Mesenchymal stem cell (in vitro differentiated cells and primary cell): ENCODE measurements around the gene RPTOR.

Experiments used
- DNase-seq: peaks from one replicate; pipeline ENCODE4 v3.0.0-alpha.2; 2013
- H2AFZ ChIP-seq: one replicate; pipeline ENCODE4 v1.6.1; 2013; ENCODE audit warnings: low read depth, mild to moderate bottlenecking, control low read depth, inconsistent platforms, low read length, moderate library complexity
- H2AK5ac ChIP-seq: 2 replicates; pipeline ENCODE4 v1.6.1; 2013; ENCODE audit warnings: low read length, moderate library complexity, mild to moderate bottlenecking, inconsistent platforms; ENCODE audit not compliant: severe bottlenecking
- H2BK120ac ChIP-seq: one replicate; pipeline ENCODE4 v1.6.1; 2013; ENCODE audit warnings: low read depth, mild to moderate bottlenecking, inconsistent platforms, low read length, moderate library complexity
- H2BK12ac ChIP-seq, 2 experiments: one replicate each; pipeline ENCODE4 v1.6.1; 2013; ENCODE audit warnings: inconsistent platforms in 2 of 2, low read length in 2 of 2, mild to moderate bottlenecking in 2 of 2, moderate library complexity in 2 of 2, control low read depth in 1 of 2
- H2BK15ac ChIP-seq: one replicate; pipeline ENCODE4 v1.6.1; 2013; ENCODE audit warnings: mild to moderate bottlenecking, low read depth, inconsistent platforms; ENCODE audit not compliant: poor library complexity, severe bottlenecking
- H2BK5ac ChIP-seq: 2 replicates; pipeline ENCODE4 v1.6.1; 2013; ENCODE audit warnings: low read depth, mild to moderate bottlenecking, low read length, control low read depth, inconsistent platforms; ENCODE audit not compliant: poor library complexity, severe bottlenecking
- H3K14ac ChIP-seq, 2 experiments: one replicate each; pipeline ENCODE4 v1.6.1; 2013; ENCODE audit warnings: inconsistent platforms in 2 of 2, low read length in 2 of 2, control low read depth in 1 of 2, mild to moderate bottlenecking in 1 of 2, moderate library complexity in 1 of 2
- H3K18ac ChIP-seq, 2 experiments: one replicate each; pipeline ENCODE4 v1.6.1; 2013; ENCODE audit warnings: inconsistent platforms in 2 of 2, low read length in 2 of 2, control low read depth in 1 of 2, low read depth in 1 of 2, mild to moderate bottlenecking in 1 of 2
- H3K23ac ChIP-seq, 2 experiments: one replicate each; pipeline ENCODE4 v1.6.1; 2013; ENCODE audit warnings: inconsistent platforms in 2 of 2, low read length in 2 of 2, mild to moderate bottlenecking in 2 of 2, moderate library complexity in 2 of 2, control low read depth in 1 of 2
- H3K27ac ChIP-seq: 2 replicates; pipeline ENCODE4 v1.5.1; 2013; ENCODE audit warnings: mild to moderate bottlenecking, moderate library complexity, low read length, control low read depth, inconsistent platforms; ENCODE audit not compliant: poor library complexity, severe bottlenecking
- H3K27me3 ChIP-seq, 2 experiments: 2 replicates each; pipeline versions ENCODE4 v1.6.1 to v1.7.0; 2013; ENCODE audit warnings: low read length in 2 of 2, mild to moderate bottlenecking in 2 of 2, moderate library complexity in 2 of 2, control low read depth in 1 of 2, inconsistent platforms in 1 of 2; ENCODE audit not compliant: control insufficient read depth in 1 of 2, insufficient read depth in 1 of 2
- H3K36me3 ChIP-seq, 2 experiments: 2 replicates each; pipeline versions ENCODE4 v1.6.1 to v1.7.0; 2013; ENCODE audit warnings: low read length in 2 of 2, control low read depth in 1 of 2, inconsistent platforms in 1 of 2, low read depth in 1 of 2, mild to moderate bottlenecking in 1 of 2; ENCODE audit not compliant: insufficient read depth in 2 of 2, control insufficient read depth in 1 of 2
- H3K4ac ChIP-seq, 2 experiments: one replicate each; pipeline ENCODE4 v1.6.1; 2013; ENCODE audit warnings: inconsistent platforms in 2 of 2, low read length in 2 of 2, mild to moderate bottlenecking in 2 of 2, moderate library complexity in 2 of 2, control low read depth in 1 of 2, low read depth in 1 of 2
- H3K4me1 ChIP-seq: 2 replicates; pipeline ENCODE4 v1.6.1; 2013; ENCODE audit warnings: low read depth, low read length, control low read depth; ENCODE audit not compliant: control insufficient read depth, insufficient read depth
- H3K4me2 ChIP-seq: 2 replicates; pipeline ENCODE4 v1.6.1; 2013; ENCODE audit warnings: low read length, mild to moderate bottlenecking, inconsistent platforms; ENCODE audit not compliant: poor library complexity, severe bottlenecking
- H3K4me3 ChIP-seq, 2 experiments: 2 replicates each; pipeline versions ENCODE4 v1.5.1 to v1.7.0; 2013; ENCODE audit warnings: low read length in 2 of 2, mild to moderate bottlenecking in 2 of 2, control low read depth in 1 of 2, low read depth in 1 of 2; ENCODE audit not compliant: insufficient read depth in 1 of 2
- H3K79me1 ChIP-seq: replicated peaks from 2 replicates; pipeline ENCODE4 v1.6.1; 2013; ENCODE audit warnings: mild to moderate bottlenecking, control low read depth, low read length, inconsistent platforms; ENCODE audit not compliant: poor library complexity, severe bottlenecking
- H3K9ac ChIP-seq: 2 replicates; pipeline ENCODE4 v1.7.0; 2013; ENCODE audit warnings: mild to moderate bottlenecking, low read length, moderate library complexity
- H3K9me3 ChIP-seq: 2 replicates; pipeline ENCODE4 v1.7.0; 2013; ENCODE audit warnings: mild to moderate bottlenecking, low read length; ENCODE audit not compliant: control insufficient read depth
- H4K8ac ChIP-seq: one replicate; pipeline ENCODE4 v1.6.1; 2013; ENCODE audit warnings: inconsistent platforms, mild to moderate bottlenecking, low read length, moderate library complexity
- H4K91ac ChIP-seq: one replicate; pipeline ENCODE4 v1.6.1; 2013; ENCODE audit warnings: mild to moderate bottlenecking, low read length, inconsistent platforms
- WGBS: methylation state at CpG from one replicate; pipeline ENCODE4 v1.1.7; 2013; ENCODE audit warnings: mixed read lengths; 5-methylcytosine and 5-hydroxymethylcytosine counted together

RPTOR gene

DNA sequence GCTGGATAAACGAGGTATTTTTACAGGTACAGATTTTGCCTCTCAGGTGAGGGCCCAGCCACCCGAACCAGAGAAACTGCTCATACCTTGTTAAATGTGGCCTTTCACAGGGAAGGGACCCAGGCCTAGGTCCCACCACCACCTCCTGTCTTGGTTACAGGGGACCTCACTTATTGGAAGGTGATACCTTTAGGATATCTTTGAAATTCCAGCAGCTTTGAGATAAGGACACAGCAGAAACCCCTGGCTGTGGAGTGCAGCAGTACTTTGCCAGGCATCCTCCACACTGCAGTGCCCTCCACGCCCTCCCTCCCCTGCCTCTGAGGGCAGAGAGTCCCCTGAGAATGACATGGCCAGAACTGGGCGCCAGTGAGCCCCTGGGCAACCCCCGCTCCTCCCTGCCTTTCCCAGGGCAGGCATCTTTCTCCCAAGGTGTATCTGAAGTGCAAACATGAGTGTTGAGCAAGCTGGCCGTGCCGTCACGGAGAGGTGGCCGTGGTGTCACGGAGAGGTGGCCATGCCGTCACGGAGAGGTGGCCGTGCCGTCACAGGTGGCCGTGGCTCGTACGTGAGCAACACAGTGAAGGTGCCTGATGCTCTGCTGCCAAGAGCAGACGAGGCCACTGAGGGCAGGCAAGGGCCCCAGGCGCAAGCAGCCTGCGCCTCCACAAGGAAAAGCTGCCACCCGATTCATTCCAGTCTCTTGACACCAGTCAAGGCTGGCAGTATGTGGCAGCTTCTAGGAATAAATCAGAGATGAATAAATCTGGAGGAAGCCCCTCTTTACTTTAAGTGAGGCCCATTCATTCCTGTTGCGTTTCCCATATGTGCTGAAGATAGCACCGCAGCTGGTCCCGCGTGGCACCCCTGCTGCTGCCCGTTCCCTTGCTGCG is 312.5 kb downstream of the RPTOR start:
- no peak overlapping the region for H3K4me2 ChIP-seq
- H3K9ac ChIP-seq, result peak overlapping the region; percentile 93
- DNase-seq, result no peak
- no peak overlapping the region for H3K4me3 ChIP-seq
- 94% methylated on average over 27 of the region's 27 CpGs for WGBS
- H4K8ac ChIP-seq, result peak overlapping the region; percentile 67
- H3K36me3 ChIP-seq, result peaks cover 14 to 55% of the 10 kb centered on the region in 2 experiments
- peak overlapping the region in 1 of 2 experiments; percentile 94 for H3K14ac ChIP-seq
- no peak overlapping the region for H2AFZ ChIP-seq
- H4K91ac ChIP-seq, result peak overlapping the region; percentile 95
- no peaks in the 10 kb centered on the region for H3K27me3 ChIP-seq
- H2BK120ac ChIP-seq, result peak overlapping the region; percentile 39
- H2BK5ac ChIP-seq, result no peak overlapping the region
- H3K4me1 ChIP-seq, result peaks cover 61% of the 10 kb centered on the region
- H3K9me3 ChIP-seq, result no peaks in the 10 kb centered on the region
- H3K79me1 ChIP-seq, result peaks cover 13% of the 10 kb centered on the region
- peak overlapping the region; percentile 57 for H3K27ac ChIP-seq
- no peak overlapping the region for H3K23ac ChIP-seq
- H2BK12ac ChIP-seq, result peak overlapping the region; percentile 65 to 96
- peak overlapping the region; percentile 74 to 97 for H3K18ac ChIP-seq
- peak overlapping the region; percentile 74 for H2AK5ac ChIP-seq
- peak overlapping the region; percentile 83 for H2BK15ac ChIP-seq
- peak overlapping the region; percentile 88 to 97 for H3K4ac ChIP-seq

- H3K9ac ChIP-seq, result peak overlapping the region; percentile 93
- H3K36me3 ChIP-seq, result peaks cover 11 to 55% of the 10 kb centered on the region in 2 experiments
- peak overlapping the region; percentile 67 to 69 for H2BK12ac ChIP-seq
- no peak overlapping the region for H2BK120ac ChIP-seq
- no peak overlapping the region for H2AK5ac ChIP-seq
- H3K4ac ChIP-seq, result peak overlapping the region; percentile 42 to 78
- H3K18ac ChIP-seq, result peak overlapping the region; percentile 38 to 74
- H2BK15ac ChIP-seq, result peak overlapping the region; percentile 83
- WGBS, result 98% methylated on average over 25 of the region's 25 CpGs
- H3K4me3 ChIP-seq, result no peak overlapping the region
- peak overlapping the region; percentile 87 for H4K91ac ChIP-seq
- H3K9me3 ChIP-seq, result no peaks in the 10 kb centered on the region
- no peak overlapping the region for H3K27ac ChIP-seq
- no peak for DNase-seq
- peaks cover 57% of the 10 kb centered on the region for H3K4me1 ChIP-seq
- no peak overlapping the region for H3K4me2 ChIP-seq
- H4K8ac ChIP-seq, result no peak overlapping the region
- no peaks in the 10 kb centered on the region for H3K27me3 ChIP-seq
- H2BK5ac ChIP-seq, result no peak overlapping the region
- no peak overlapping the region for H2AFZ ChIP-seq
- H3K14ac ChIP-seq, result no peak overlapping the region
- peaks cover 13% of the 10 kb centered on the region for H3K79me1 ChIP-seq
- H3K23ac ChIP-seq, result no peak overlapping the region
Observed at GRCh38 chr17:80857756-80858171, 313.1 kb downstream of the RPTOR start.

- Histone ChIP-seq H3K23ac (no peak overlapping the region), H2BK12ac (peak overlapping the region; percentile 67 to 79)
Observed at GRCh38 chr17:80858301-80859001, 313.8 kb downstream of the RPTOR start.

More at GRCh38 chr17:80858301-80859001, 313.8 kb downstream of the RPTOR start:
- H2AK5ac ChIP-seq, result peak overlapping the region; percentile 58
- peaks cover 13 to 52% of the 10 kb centered on the region in 2 experiments for H3K36me3 ChIP-seq
- no peak for DNase-seq
- peak overlapping the region; percentile 33 to 74 for H3K18ac ChIP-seq
- H3K14ac ChIP-seq, result peak overlapping the region in 1 of 2 experiments; percentile 69
- H4K91ac ChIP-seq, result peak overlapping the region; percentile 87
- WGBS, result 90% methylated on average over 20 of the region's 20 CpGs
- H3K9me3 ChIP-seq, result no peaks in the 10 kb centered on the region
- H3K79me1 ChIP-seq, result peaks cover 9% of the 10 kb centered on the region
- H2BK15ac ChIP-seq, result peak overlapping the region; percentile 90
- H3K4ac ChIP-seq, result peak overlapping the region; percentile 12 to 78
- H2AFZ ChIP-seq, result no peak overlapping the region
- peak overlapping the region; percentile 5 for H4K8ac ChIP-seq
- no peak overlapping the region for H2BK5ac ChIP-seq
- H3K4me2 ChIP-seq, result no peak overlapping the region
- peak overlapping the region; percentile 59 for H3K9ac ChIP-seq
- peaks cover 51% of the 10 kb centered on the region for H3K4me1 ChIP-seq
- peak overlapping the region; percentile 35 for H2BK120ac ChIP-seq
- H3K27ac ChIP-seq, result no peak overlapping the region
- H3K27me3 ChIP-seq, result no peaks in the 10 kb centered on the region
- no peak overlapping the region for H3K4me3 ChIP-seq
